ENCODE data around the gene CCDC70. TPM values are rescaled to one million over a fixed set of nuclear protein-coding genes. Genes with fewer than 3 reads are reported as not detected.

The CCDC70 gene
- total and polyA plus RNA-seq, 2 of the 8 experiments (the other 6 are each of a cell fraction or from before 2014, with no cell fraction given): not detected

GRCh38 chr13:51814071-51814470, 47.7 kb upstream of the CCDC70 start:
- H3K23me2 ChIP-seq (ENCODE audit: low read depth, low read length): no peaks in the 10 kb centered on the region
- no peak overlapping the region for H2BK12ac ChIP-seq (ENCODE audit: low read depth, low read length)
- H3K4me3 ChIP-seq (ENCODE audit: extremely low read depth in 1 of 4, insufficient read depth in 2 of 4, low read depth in 3 of 4, low read length in 4 of 4): no peak overlapping the region
- no peak overlapping the region for H3K9ac ChIP-seq (replicated peaks in 1 of 4; ENCODE audit: extremely low read depth in 1 of 4, low read depth in 3 of 4, low read length in 3 of 4)
- no peak overlapping the region for H4K91ac ChIP-seq (replicated peaks; ENCODE audit: insufficient read length, low read length)
- no peak overlapping the region for H2AK5ac ChIP-seq (ENCODE audit: low read depth, low read length)
- H3K4me1 ChIP-seq (replicated peaks in 1 of 4; ENCODE audit: control insufficient read depth in 3 of 4, insufficient read depth in 4 of 4, low read length in 3 of 4): peaks cover 0 to 11% (median 5%) of the 10 kb centered on the region in 4 experiments; a peak in 5 of 7 replicates
- H3K4ac ChIP-seq (replicated peaks; ENCODE audit: insufficient read length, low read depth, low read length): no peak overlapping the region
- no peak overlapping the region for H2AFZ ChIP-seq (ENCODE audit: low read length)
- TF ChIP-seq RAD21 (IDR thresholded peaks at IDR 0.05 in 1 of 2, conservative IDR thresholded peaks at IDR 0.05 in 1 of 2; ENCODE audit: low read depth in 2 of 2, low read length in 2 of 2): no peak
- TF ChIP-seq NRF1 (IDR thresholded peaks at IDR 0.05; ENCODE audit: low read depth, low read length): no peak
- TF ChIP-seq TAF7 (optimal IDR thresholded peaks at IDR 0.05; ENCODE audit: borderline replicate concordance, low read depth, low read length): no peak
- TF ChIP-seq RFX5 (IDR thresholded peaks at IDR 0.05; ENCODE audit: borderline replicate concordance, low read depth, low read length): no peak
- no peak for TF ChIP-seq MAFK (IDR thresholded peaks at IDR 0.05; ENCODE audit: low read depth, low read length)
- no peak for TF ChIP-seq SP4 (IDR thresholded peaks at IDR 0.05; ENCODE audit: low read length)
- TF ChIP-seq GABPA (IDR thresholded peaks at IDR 0.05; ENCODE audit: borderline replicate concordance, insufficient read depth, low read length): no peak
- no peaks in the 10 kb centered on the region for H3K9me3 ChIP-seq (ENCODE audit: insufficient read depth in 2 of 2, low read depth in 1 of 2, low read length in 1 of 2)
- peaks cover 0 to 1% (median 0%) of the 10 kb centered on the region in 4 experiments; a peak in 2 of 7 replicates for H3K27me3 ChIP-seq (replicated peaks in 1 of 4; ENCODE audit: control insufficient read depth in 3 of 4, extremely low read depth in 1 of 4, insufficient read depth in 3 of 4, low read length in 3 of 4)
- H2BK20ac ChIP-seq (ENCODE audit: low read length): no peak overlapping the region
- no peaks in the 10 kb centered on the region for H3K79me1 ChIP-seq (ENCODE audit: low read depth, low read length)
- no peak overlapping the region for H3K4me2 ChIP-seq (ENCODE audit: insufficient read depth in 1 of 2, low read depth in 2 of 2, low read length in 2 of 2)
- H2BK5ac ChIP-seq (ENCODE audit: low read depth, low read length): no peak overlapping the region
- no peak overlapping the region for H3K14ac ChIP-seq (ENCODE audit: insufficient read length)
- H2BK15ac ChIP-seq (ENCODE audit: low read length): no peak overlapping the region
- H3K18ac ChIP-seq (ENCODE audit: extremely low read depth, low read length): no peak overlapping the region
- no peak overlapping the region for H3K27ac ChIP-seq (ENCODE audit: low read depth, low read length)
- CTCF ChIA-PET (ENCODE audit: partially characterized antibody): interaction anchor here (0.6 to 7.5 kb wide), 23 partner anchors 8 to 632 kb away, joined by 3 to 105 read pairs (median 4); partner anchors contain the start of genes NEK5 and TMEM272
- no peak for FAIRE-seq
- no peak overlapping the region for H4K8ac ChIP-seq (ENCODE audit: extremely low read depth, insufficient read depth, low read length)
- DNase-seq (ENCODE audit: low read depth in 1 of 2, low spot score in 2 of 2): no peak
- no peak overlapping the region for H3K23ac ChIP-seq (ENCODE audit: insufficient read length)
- WGBS, 2 experiments (ENCODE audit: extremely low coverage in 1 of 2, insufficient coverage in 1 of 2, insufficient read length in 1 of 2, insufficient replicate concordance in 2 of 2, low coverage in 1 of 2, low lambda C conversion rate in 2 of 2, missing lambda C conversion rate in 1 of 2): 82% methylated on average over 2 of the region's 2 CpGs; no CpG with 5 or more reads in 1 of the 2 experiments
- H4K5ac ChIP-seq (ENCODE audit: insufficient read length, low read depth, low read length): no peak overlapping the region
- POLR2A ChIA-PET (ENCODE audit: partially characterized antibody): interaction anchor here (0.8 to 1.9 kb wide), 2 partner anchors 8 to 11 kb away, joined by 3 to 5 read pairs; no protein-coding TSS in a partner anchor
- no peaks in the 10 kb centered on the region for H4K20me1 ChIP-seq (replicated peaks in 1 of 2; ENCODE audit: control insufficient read depth in 1 of 2, insufficient read depth in 2 of 2, low read length in 2 of 2)
- H3K36me3 ChIP-seq (ENCODE audit: control insufficient read depth in 2 of 4, insufficient read depth in 4 of 4, low read length in 3 of 4): no peaks in the 10 kb centered on the region
- no peak overlapping the region for H2BK120ac ChIP-seq (replicated peaks; ENCODE audit: low read depth, low read length)
- no peak overlapping the region for H3K56ac ChIP-seq (replicated peaks; ENCODE audit: insufficient read length, low read depth, low read length)
- H3K79me2 ChIP-seq (ENCODE audit: control insufficient read depth in 1 of 2, insufficient read depth in 2 of 2, low read length in 2 of 2): no peaks in the 10 kb centered on the region

Data from H1 (cell line).